ENCODE results near the gene TRIP10. TPM values are rescaled to one million over a fixed set of nuclear protein-coding genes. Genes with fewer than 3 reads are reported as not detected.
"Not testable (repeated sequence)": the region's sequence is repeated elsewhere in the genome, so short reads cannot be mapped to it uniquely, and the experiment has no call there.

Gene TRIP10
- polyA plus RNA-seq, 1 donor (not counting 4 experiments of a cell fraction or from before 2014, with no cell fraction given) = 34.8 TPM

GRCh38 chr19:6707658-6708018 lies 31.8 kb upstream of the TRIP10 start:
- dilution Hi-C loops (cut with MboI; ENCODE audit: extremely low pct_ligation_motif_present, low sequenced_read_pairs) = no loop called here
- H3K27ac ChIP-seq (ENCODE audit: control insufficient read depth, insufficient read depth, low read length) = no peak overlapping the region
- H3K9ac ChIP-seq (ENCODE audit: control insufficient read depth, extremely low read depth, insufficient read depth, low read length) = no peak overlapping the region
- H4K20me1 ChIP-seq (ENCODE audit: control insufficient read depth, extremely low read depth, insufficient read depth, low read length) = no peaks in the 10 kb centered on the region
- no peak overlapping the region for H2AFZ ChIP-seq (ENCODE audit: control insufficient read depth, low read length)
- no peaks in the 10 kb centered on the region for H3K79me2 ChIP-seq (ENCODE audit: control insufficient read depth, insufficient read depth, low read length)
- no peaks in the 10 kb centered on the region for H3K9me1 ChIP-seq (ENCODE audit: control insufficient read depth, extremely low read depth, insufficient read depth, low read length)
- DNase-seq (ENCODE audit: low read depth, low spot score) (no peak), FAIRE-seq (no peak)
- H3K36me3 ChIP-seq (ENCODE audit: control insufficient read depth in 2 of 2, extremely low read depth in 1 of 2, insufficient read depth in 2 of 2, low read length in 2 of 2) = no peaks in the 10 kb centered on the region
- no peak overlapping the region for H3K4me2 ChIP-seq (ENCODE audit: control insufficient read depth, extremely low read depth, insufficient read depth, low read depth, low read length)
- no peaks in the 10 kb centered on the region for H3K4me1 ChIP-seq (ENCODE audit: control insufficient read depth, extremely low read depth, insufficient read depth, low read length)
- no peaks in the 10 kb centered on the region for H3K9me3 ChIP-seq (ENCODE audit: control insufficient read depth, low read depth, low read length)
- H3K27me3 ChIP-seq (ENCODE audit: control insufficient read depth, extremely low read depth, insufficient read depth, low read length) = peaks cover 25% of the 10 kb centered on the region
- TF ChIP-seq EZH2 (IDR thresholded peaks at IDR 0.05; ENCODE audit: low read length) (no peak), CTCF (optimal IDR thresholded peaks at IDR 0.05 in 1 of 3, IDR thresholded peaks at IDR 0.05 in 1 of 3, conservative IDR thresholded peaks at IDR 0.05 in 1 of 3; ENCODE audit: extremely low read depth in 1 of 3, insufficient read depth in 2 of 3, low read length in 3 of 3) (no peak)
- no peak overlapping the region for H3K4me3 ChIP-seq (ENCODE audit: control insufficient read depth in 2 of 3, extremely low read depth in 1 of 3, insufficient read depth in 2 of 3, low read depth in 1 of 3, low read length in 3 of 3)

- Histone ChIP-seq H3K9ac (ENCODE audit: control insufficient read depth, extremely low read depth, insufficient read depth, low read length) (no peak overlapping the region), H3K4me3 (ENCODE audit: control insufficient read depth in 2 of 3, extremely low read depth in 1 of 3, insufficient read depth in 2 of 3, low read depth in 1 of 3, low read length in 3 of 3) (no peak overlapping the region), H3K27me3 (ENCODE audit: control insufficient read depth, extremely low read depth, insufficient read depth, low read length) (peaks cover 25% of the 10 kb centered on the region), H4K20me1 (ENCODE audit: control insufficient read depth, extremely low read depth, insufficient read depth, low read length) (no peaks in the 10 kb centered on the region), H3K9me3 (ENCODE audit: control insufficient read depth, low read depth, low read length) (no peaks in the 10 kb centered on the region), H2AFZ (ENCODE audit: control insufficient read depth, low read length) (no peak overlapping the region), H3K36me3 (ENCODE audit: control insufficient read depth in 2 of 2, extremely low read depth in 1 of 2, insufficient read depth in 2 of 2, low read length in 2 of 2) (no peaks in the 10 kb centered on the region), H3K27ac (ENCODE audit: control insufficient read depth, insufficient read depth, low read length) (no peak overlapping the region), H3K79me2 (ENCODE audit: control insufficient read depth, insufficient read depth, low read length) (no peaks in the 10 kb centered on the region), H3K4me1 (ENCODE audit: control insufficient read depth, extremely low read depth, insufficient read depth, low read length) (no peaks in the 10 kb centered on the region), H3K9me1 (ENCODE audit: control insufficient read depth, extremely low read depth, insufficient read depth, low read length) (no peaks in the 10 kb centered on the region), H3K4me2 (ENCODE audit: control insufficient read depth, extremely low read depth, insufficient read depth, low read depth, low read length) (no peak overlapping the region)
- no peak for DNase-seq (ENCODE audit: low read depth, low spot score)
- no peak for TF ChIP-seq CTCF (optimal IDR thresholded peaks at IDR 0.05 in 1 of 3, IDR thresholded peaks at IDR 0.05 in 1 of 3, conservative IDR thresholded peaks at IDR 0.05 in 1 of 3; ENCODE audit: extremely low read depth in 1 of 3, insufficient read depth in 2 of 3, low read length in 3 of 3)
- no peak for TF ChIP-seq EZH2 (IDR thresholded peaks at IDR 0.05; ENCODE audit: low read length)
- dilution Hi-C loops (cut with MboI; ENCODE audit: extremely low pct_ligation_motif_present, low sequenced_read_pairs) = no loop called here
- no peak for FAIRE-seq
Observed at GRCh38 chr19:6708346-6708745, 31.1 kb upstream of the TRIP10 start.

GRCh38 chr19:6708913-6709312 lies 30.6 kb upstream of the TRIP10 start:
- H3K4me3 ChIP-seq (ENCODE audit: control insufficient read depth in 2 of 3, extremely low read depth in 1 of 3, insufficient read depth in 2 of 3, low read depth in 1 of 3, low read length in 3 of 3); H3K9me3 ChIP-seq (ENCODE audit: control insufficient read depth, low read depth, low read length); H3K4me1 ChIP-seq (ENCODE audit: control insufficient read depth, extremely low read depth, insufficient read depth, low read length); H3K36me3 ChIP-seq (ENCODE audit: control insufficient read depth in 2 of 2, extremely low read depth in 1 of 2, insufficient read depth in 2 of 2, low read length in 2 of 2); dilution Hi-C loops (cut with MboI; ENCODE audit: extremely low pct_ligation_motif_present, low sequenced_read_pairs); H3K79me2 ChIP-seq (ENCODE audit: control insufficient read depth, insufficient read depth, low read length); H3K4me2 ChIP-seq (ENCODE audit: control insufficient read depth, extremely low read depth, insufficient read depth, low read depth, low read length); H4K20me1 ChIP-seq (ENCODE audit: control insufficient read depth, extremely low read depth, insufficient read depth, low read length); H3K9ac ChIP-seq (ENCODE audit: control insufficient read depth, extremely low read depth, insufficient read depth, low read length); DNase-seq (ENCODE audit: low read depth, low spot score); H2AFZ ChIP-seq (ENCODE audit: control insufficient read depth, low read length); FAIRE-seq; H3K9me1 ChIP-seq (ENCODE audit: control insufficient read depth, extremely low read depth, insufficient read depth, low read length); H3K27ac ChIP-seq (ENCODE audit: control insufficient read depth, insufficient read depth, low read length): not testable (repeated sequence)
- peaks cover 25% of the 10 kb centered on the region for H3K27me3 ChIP-seq (ENCODE audit: control insufficient read depth, extremely low read depth, insufficient read depth, low read length)
